Measurements from ENCODE around the gene IL34.

- TF ChIP-seq HDAC6 (IDR thresholded peaks at IDR 0.05; ENCODE audit: low read depth, low read length) = no peak
- TF ChIP-seq, protein P1, sequence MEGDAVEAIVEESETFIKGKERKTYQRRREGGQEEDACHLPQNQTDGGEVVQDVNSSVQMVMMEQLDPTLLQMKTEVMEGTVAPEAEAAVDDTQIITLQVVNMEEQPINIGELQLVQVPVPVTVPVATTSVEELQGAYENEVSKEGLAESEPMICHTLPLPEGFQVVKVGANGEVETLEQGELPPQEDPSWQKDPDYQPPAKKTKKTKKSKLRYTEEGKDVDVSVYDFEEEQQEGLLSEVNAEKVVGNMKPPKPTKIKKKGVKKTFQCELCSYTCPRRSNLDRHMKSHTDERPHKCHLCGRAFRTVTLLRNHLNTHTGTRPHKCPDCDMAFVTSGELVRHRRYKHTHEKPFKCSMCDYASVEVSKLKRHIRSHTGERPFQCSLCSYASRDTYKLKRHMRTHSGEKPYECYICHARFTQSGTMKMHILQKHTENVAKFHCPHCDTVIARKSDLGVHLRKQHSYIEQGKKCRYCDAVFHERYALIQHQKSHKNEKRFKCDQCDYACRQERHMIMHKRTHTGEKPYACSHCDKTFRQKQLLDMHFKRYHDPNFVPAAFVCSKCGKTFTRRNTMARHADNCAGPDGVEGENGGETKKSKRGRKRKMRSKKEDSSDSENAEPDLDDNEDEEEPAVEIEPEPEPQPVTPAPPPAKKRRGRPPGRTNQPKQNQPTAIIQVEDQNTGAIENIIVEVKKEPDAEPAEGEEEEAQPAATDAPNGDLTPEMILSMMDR (IDR thresholded peaks at IDR 0.05; ENCODE audit: control extremely low read depth in 1 of 3, insufficient read depth in 1 of 3, low read depth in 1 of 3, low read length in 3 of 3) = no peak
- TF ChIP-seq RAD21 (IDR thresholded peaks at IDR 0.05 in 1 of 2, conservative IDR thresholded peaks at IDR 0.05 in 1 of 2; ENCODE audit: low read depth in 2 of 2, low read length in 2 of 2) = no peak
- no peak for TF ChIP-seq SUZ12 (IDR thresholded peaks at IDR 0.05; ENCODE audit: low read length)
- TF ChIP-seq ZNF274 (IDR thresholded peaks at IDR 0.05; ENCODE audit: borderline replicate concordance, extremely low read depth, low read length) = no peak
- no peak for TF ChIP-seq GABPA (IDR thresholded peaks at IDR 0.05; ENCODE audit: borderline replicate concordance, insufficient read depth, low read length)
- no peak for TF ChIP-seq BRCA1 (IDR thresholded peaks at IDR 0.05; ENCODE audit: low read depth, low read length)
- no peak for TF ChIP-seq EZH2 (IDR thresholded peaks at IDR 0.05; ENCODE audit: low read depth, low read length, severe bottlenecking)
- no peak for TF ChIP-seq POLR2AphosphoS5 (IDR thresholded peaks at IDR 0.05; ENCODE audit: low read depth, low read length)
- no peak for TF ChIP-seq RXRA (IDR thresholded peaks at IDR 0.05; ENCODE audit: insufficient read depth, low read depth, low read length)
- TF ChIP-seq CREB1 (IDR thresholded peaks at IDR 0.05) = no peak
- TF ChIP-seq TEAD4 (IDR thresholded peaks at IDR 0.05; ENCODE audit: low read depth, low read length) = no peak
- TF ChIP-seq SRF (IDR thresholded peaks at IDR 0.05; ENCODE audit: low read depth, low read length) = no peak
- no peak for TF ChIP-seq KDM5A (IDR thresholded peaks at IDR 0.05; ENCODE audit: low read length)
These were observed 52.5 kb downstream of the IL34 start for GRCh38 chr16:70698901-70699300.

Data from H1 (cell line).